Stimulated activated CD4-positive, alpha-beta T cell treated with anti-CD3 and anti-CD28 coated beads, Interleukin-1b, Interleukin-23, amount 100 ng/mL, for 24 hours (primary cell): ENCODE results near the gene MKNK1.

Experiments used
- DNase-seq, 4 experiments: peaks; one replicate each; pipeline ENCODE4 v3.0.0-alpha.2; 2020; ENCODE audit warnings: low read depth in 4 of 4, low spot score in 1 of 4

The MKNK1 gene

DNA sequence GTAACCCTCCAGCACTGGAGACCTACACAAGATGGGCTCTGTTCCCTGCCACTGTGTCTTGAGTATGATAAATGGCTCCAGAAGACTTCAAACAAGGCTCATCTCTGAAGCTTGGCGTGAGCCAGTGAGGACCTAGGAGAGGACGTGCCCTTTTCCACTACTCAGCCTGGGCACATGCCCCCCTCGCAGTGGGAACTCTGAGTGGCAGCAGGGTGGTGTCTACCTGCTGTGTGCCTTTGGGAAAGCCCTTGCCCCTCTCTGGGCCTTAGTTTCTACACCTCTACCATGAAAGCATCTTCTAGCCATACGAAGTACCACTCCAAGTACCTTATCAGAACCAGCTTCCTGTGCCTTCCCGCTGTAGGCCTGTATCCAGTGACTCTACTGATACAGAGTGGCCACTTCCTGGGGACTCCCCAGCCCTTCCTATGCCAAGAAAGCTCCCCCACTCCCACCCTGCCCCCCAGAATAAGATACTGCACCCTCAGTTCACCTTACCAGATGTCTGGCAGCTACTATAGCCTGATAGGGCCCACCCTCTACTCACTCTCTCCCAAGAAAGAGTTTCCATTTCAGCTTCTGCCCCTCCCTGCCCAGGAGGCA, 15.7 kb upstream of the MKNK1 start:
- no peak for DNase-seq

DNA sequence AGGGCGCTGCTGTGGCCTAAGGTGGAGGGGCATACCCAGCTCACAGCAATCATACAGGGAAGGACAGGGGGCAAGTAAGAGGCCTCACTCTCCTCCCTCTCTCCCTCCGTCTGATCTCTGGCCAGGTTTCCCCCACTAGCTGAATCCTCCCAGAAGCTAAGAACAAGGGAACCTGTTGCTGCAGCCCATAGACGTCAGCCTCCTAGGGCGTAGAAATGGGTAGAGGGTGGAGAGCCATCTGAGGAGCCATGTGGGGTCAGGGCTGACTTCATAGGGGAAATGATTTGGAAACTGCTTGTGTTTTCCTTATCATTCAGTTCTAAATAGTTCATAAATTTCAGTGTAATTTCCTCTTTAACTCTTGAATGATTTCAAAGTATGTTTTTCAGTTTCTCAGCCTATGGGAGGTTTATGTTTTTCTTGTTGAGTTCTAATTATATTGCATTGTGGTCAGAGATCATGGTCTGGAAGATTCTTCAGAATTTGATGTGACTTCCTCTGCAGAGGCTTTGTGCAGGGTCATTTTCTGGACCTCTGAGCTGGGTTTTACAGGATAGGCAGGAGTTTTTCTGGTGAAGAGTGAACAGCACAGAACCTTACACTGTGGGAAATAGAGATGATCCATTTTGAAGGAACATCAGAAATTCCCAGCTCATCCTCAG, 14.8 kb upstream of the MKNK1 start:
- DNase-seq = no peak

DNA sequence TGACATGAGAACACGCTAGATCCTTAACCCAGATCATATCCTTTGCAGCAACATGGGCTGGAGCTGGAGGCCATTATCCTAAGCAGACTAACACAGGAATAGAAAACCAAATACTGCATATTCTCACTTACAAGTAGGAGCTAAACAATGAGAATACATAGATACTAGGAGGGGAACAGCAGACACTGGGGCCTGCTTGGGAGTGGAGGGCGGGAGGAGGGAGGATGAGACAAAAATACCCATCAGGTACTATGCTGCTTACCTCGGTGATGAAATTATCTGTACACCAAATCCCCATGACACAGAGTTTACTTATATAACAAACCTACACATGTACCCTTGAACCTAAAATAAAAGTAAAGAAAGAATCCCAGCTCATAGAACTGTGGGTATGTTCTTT, 13.8 kb upstream of the MKNK1 start:
- no peak for DNase-seq

DNA sequence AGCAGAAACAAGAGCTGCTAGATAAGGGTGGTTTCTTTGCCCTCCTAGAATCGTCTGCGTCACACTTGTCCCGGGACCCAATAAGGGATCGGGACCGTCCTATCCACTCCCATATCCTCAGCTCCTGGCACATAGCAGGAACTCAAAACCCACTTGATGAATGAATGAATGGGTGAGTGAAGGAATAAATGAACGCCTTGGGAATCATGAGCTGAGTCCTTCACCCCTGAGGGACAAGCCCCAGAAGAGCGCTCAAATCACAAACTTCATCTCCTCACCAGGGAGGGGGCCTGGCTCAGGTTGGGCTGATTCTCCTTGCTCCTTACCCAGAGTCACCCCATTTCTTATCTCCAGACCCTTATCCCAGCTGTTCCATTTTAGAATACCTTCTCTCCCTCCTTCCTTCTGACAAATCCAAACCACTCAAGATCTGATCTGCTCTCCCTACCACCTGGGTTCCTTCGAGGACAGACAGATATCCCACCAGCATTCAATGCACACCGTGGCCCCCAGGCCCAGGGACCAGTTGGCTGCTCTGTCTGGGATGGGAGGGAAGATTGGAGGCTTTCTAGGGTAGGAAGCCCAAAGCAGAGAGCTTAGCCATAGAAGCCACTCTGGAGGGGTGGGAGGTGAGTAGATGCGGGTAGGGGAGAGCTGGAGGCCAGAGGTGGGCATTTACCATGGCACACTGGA, 13.2 kb upstream of the MKNK1 start:
- no peak for DNase-seq

DNA sequence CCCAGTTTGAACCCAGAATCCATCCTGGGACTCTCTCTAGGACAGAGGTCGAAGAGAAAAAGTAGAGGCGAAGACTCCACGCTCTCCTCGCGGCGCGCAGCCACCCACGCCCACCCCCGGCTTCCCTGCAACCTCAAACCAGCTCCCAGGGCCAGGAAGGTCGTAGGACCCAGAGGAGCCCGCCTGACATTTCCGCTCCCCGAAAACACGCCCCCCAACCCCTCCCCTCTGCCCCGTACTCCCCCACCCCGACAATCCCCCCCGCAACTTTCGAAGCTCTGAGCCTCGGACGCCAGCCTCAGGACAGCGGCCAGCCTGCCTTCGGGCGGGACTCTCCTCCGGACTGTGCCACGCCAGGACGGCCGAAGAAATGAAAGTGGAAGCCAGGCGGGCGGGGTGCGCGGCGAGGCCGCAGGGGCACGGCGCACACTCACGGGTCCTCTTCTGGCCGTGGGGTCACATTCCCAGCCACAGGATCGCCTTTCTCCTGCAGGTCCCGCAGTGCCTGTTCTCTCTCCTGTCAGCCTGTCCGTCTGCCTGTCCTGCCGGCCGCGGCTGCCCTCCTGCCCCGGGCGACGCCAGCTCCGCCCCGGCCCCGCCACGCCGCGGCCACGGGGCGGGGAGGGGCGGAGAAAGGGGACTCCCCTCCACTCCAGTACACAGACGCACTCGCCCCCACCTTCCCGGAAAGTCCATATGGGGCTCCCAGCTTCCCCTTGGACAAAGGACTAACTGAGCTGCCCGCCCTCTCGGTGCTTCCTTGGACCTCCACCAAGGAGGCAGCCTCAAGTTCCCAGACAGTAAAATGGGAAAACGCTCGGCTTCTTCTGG, 12.4 kb upstream of the MKNK1 start, which contains the start of gene MOB3C:
MOB3C (minus strand) TSS at position 535 of the 831 bp plus-strand sequence. CDS start 3,490 bp downstream, outside the sequence.
- peak; percentile 31 to 52 (median 40) for DNase-seq

DNA sequence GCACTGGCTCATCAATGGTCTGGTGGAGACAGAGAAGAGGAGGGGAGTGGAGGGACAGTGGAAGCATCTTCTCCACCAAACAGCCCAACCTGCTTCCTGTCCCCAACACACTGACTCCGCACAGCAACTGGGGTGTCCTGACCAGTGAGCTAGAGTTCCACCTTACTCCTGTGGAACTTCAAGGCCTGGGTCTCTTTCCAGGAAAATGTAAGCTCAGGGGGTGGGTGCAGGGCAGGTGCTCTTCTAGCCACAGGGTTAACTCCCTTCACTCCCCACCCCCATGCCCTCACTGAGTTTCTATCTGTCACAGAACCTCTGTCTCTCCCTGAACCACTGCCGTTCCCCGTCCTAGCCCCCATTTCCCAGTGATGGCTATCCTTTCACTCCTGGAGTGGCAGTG, 11.7 kb upstream of the MKNK1 start:
- no peak for DNase-seq

DNA sequence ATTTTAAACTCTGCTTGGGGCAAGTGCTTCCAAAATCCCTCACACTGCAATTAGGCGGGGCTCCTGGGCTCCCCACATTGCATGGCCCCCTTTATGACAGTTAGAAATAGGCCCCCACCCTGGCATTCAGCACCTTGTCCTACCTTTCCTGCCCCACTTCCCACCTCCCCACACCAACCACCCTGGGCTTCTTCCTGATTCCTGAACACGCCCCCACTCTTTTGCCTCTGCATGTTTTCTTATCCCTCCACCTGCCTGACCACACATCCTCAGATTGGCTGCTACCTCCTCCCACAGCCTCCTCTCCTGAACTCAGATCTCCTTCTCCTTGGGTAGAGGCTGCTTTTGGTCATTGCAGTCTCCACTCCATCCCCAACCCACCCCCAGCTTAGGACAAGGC, 11.0 kb upstream of the MKNK1 start:
- DNase-seq = no peak

DNA sequence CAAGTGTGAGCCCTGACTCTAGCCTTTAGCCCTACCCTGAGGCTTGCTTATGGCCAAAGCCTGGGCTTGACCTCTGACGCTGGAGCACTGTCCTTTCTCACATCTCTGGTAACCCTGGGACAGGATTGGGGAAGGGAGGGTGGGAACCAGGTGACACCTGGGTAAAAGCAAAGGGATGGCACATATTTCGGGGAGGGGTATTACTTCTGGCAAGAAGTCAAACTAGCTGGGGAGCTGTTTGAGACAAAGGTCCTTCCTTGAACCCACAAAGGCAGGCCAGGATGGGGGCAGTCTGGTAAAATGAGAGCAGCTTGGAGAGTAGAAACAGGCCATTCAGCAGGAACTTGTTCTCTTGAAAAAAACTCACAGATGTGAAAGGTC, 10.5 kb upstream of the MKNK1 start:
- no peak for DNase-seq

DNA sequence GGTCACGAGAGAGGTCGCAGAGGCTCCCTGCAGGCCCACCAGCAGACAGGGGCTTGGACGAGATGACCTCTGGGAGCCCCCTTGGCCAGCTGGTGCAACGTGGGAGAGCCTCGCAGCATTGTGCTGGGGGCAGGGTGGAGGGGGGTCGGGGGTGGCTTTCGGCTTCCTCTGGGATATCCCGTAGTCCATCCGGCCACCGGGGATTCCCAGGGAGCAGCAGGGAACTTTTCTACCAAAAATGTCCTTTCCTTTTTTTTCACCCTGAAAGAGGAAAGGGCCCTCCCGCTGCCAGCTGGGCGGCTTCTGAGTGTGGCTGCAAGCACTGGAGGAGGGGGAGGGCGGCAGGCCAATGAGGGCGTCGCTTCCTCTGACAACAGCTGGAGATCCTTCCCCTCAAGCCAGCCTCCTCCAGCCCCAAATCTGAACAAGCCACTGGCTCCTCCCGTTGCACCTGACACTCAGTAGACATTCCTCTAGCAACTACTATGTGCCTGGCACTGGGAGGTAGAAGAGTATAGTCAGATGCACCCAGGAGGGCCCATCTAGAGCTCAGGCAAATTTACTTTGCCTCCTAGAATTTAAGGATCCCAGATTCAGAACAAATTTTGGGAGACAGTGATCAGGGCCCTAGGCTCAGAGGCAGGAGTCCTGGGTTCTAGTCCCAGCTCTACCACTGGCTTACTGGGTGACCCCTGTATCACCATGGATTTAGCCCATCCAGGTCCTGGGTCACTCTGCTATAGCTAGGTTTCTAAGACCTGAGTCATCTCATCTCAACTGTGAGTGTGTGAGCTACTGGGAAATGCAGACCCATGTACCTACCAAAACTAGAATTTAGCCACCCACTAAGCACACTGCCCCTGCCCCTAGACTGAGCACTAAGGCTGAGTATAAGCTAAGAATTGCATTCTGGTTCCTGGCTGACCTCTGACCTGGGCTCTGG, 9.9 kb upstream of the MKNK1 start:
- DNase-seq = no peak

DNA sequence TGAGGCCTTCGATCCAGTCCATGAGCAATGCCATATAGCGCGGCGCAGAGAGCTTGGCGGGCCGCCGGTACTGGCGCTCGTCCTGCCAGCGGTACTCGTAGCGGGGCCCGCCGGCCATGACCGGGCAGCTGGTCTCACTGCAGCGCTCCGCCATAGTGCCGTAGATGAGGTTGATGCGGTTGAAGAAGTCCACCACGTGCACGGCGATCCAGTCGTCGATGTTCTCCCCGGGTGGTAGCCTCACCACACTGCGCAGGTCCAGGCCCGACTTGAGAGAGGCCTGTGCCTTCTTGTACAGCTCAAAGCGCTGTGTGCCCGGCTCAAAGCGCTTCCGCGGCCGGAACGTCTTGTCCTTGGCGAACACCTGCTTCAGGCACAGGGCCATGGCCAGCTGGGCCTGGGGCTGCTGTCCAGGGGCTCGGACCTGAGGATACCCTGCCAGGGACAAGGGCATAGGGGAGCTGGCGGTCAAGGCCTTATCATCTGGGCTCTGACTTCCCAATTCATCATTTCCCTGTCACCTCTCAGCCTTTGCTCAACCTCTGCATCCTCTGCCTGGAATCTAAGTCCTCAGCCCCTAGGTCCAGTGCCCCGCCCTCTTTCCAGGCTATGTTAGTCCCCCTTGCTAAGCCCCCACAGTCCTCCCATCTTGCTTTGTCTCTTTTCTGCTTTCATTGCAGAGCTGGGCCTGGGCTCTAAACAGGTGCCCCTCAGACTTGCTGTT, 9.0 kb upstream of the MKNK1 start:
- no peak for DNase-seq

DNA sequence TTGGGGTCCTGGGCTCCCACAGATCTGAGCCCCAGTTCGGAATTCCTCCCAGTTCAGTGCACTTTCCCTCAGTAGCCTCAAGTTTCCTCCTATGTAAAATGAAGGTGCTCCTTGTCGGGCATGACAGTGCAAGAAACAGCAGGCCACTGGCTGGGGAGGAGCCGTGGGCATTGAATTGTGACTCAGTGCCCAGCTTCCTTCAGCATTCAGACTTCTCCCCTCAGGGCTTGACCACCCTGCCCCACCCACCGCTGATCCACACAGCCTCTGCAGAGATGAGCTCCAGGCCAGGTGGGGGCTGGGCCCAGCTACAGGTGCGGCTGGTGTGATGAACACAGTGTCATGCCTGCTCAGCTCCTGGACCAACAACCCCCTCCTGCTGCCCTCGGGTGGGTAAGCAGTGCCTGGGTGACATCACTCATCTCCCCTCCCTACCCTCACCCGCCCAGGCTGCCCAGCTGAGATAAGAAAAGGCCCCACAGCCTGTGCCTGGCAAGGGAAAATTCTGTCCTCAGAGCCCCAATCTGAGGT, 7.7 kb upstream of the MKNK1 start:
- DNase-seq = no peak

DNA sequence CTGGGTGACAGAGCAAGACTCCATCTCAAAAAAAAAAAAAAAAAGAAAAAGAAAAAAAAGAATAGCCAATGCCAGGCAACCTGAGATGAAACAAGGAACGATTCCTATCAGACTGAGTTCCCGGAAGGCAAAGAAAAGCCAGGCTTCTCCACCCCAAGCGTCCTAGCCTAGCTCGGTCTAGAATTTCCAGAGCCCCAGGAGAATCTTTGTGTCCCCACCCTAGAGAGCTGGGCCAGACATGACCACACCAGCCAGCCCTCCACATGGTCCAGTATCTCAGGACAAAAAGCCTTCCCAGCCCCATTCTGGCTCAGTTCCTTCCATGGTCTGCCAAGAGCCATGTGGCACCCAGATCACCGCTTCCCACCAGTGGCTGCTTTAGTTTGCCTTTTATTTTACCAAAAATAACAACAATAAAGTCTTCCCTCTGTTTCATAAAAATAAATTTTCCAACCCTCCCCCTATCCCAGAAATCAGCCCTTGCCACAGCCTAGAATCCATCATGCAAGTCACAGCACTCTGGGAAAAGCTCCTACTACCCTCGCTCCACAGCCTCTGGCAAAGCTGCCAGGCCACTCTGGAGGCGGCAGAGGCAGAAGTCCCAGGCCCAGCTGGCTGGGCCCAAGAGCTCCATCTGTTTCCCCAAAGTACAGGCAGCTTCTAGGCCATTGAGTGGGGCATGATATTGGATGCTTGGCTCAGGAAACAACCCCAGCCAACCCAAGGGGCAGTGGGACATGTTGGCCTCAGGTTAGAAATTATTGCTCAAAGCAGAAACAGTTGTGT, 3.5 kb upstream of the MKNK1 start:
- DNase-seq = no peak

DNA sequence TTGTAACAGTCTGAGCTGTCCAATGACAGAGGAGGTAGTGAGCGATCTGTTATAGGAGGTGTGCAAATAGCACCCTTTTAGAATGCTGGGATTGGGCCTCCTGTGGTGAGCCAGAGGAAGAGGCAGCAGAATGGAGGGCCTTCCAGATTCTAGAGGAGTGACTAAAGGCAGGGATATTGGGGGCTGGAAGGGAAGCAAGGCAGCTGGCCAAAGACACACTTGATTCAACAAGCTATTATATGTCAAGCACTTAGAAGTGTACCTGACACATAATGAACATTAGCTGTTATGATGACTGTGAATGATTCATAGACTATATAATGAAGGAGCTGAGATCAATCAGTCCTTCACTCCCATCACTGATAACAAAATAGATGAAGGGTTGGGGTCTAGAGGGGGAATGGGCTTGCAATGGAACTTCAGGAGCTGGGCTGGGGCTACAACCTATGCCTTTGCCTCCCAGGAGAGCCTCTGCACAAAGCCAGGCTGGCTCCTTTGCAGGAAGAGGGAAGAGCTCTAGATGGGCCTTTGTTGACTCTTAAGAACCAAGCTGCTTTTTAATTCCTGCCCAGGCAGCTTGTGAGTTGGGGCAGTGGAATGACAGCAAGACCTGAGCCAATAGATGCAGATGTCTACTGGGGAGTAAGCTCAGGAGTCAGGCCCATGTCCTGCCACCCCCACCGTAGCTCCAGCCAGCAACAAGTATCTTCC, 2.3 kb upstream of the MKNK1 start:
- DNase-seq = no peak

DNA sequence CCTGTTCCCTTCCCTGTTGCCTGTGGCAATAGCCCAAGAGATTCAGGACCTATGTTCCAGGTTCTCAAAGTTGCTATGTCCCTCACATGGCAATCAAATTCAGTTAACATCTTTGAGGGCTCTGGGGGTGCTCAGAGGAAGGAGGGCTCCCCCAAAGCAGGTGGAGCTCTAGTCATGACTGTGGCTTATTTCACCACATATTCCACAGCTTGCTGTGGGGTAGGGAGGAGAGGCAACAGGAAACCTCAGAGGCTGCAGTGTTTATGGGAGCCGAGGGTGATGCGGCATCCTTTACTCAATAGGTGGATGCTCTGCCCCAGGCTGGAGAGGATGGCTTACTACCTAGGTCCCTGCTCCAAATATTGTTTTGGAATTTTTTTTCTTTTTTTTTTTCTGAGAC, 1.2 kb upstream of the MKNK1 start:
- DNase-seq = no peak

DNA sequence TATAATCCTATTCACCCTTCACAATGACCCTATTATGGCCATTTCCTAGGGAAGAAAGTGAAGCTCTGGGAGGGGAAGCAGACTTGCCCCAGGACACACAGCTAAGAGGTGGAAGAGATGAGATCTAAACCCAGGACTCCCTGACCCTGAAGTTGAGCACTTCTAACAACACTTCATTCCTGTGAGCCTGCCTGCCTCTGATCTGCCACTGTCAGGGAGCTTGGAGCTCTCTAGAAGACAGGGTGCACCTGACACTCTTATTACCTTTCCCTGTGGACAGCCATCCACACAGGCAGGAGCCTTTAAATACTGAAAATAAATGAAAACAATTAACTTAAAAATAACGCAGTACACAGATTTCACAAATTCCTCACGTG, 599 bp downstream of the MKNK1 start:
- DNase-seq = no peak

DNA sequence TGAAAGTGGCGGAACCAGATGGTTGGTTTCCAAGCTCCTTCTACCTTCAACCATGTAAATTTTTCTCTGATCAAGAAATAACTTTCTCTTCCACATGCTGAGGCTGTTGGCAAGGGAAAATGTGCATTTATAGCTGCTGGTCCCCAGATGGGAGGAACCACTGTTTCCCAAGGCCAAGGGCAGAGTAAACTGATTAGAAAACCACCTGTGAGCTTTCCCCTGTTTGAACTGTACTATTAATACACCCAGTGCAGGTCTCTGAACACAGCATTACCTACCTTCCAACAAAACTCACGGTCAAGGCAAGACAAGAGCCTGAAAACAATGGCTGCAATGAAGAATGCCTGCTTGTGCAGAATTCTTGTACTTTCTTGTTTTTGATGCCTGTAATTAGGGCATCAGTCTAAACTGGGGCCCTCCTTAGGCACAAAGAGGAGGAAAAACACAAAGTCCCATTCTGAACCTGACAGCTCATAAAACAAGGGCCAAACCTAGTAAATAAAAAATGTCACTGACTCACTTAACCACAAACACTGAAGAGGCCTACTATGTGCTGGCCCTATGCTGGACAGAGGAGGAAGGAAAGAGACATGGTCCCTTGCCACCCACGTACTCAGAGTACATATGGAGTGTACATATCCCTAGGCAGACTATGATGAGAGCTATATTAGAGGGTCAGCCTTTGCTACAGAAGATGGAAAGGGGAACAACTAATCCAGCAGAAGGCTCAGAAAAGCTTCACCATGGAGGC, 2.6 kb downstream of the MKNK1 start:
- DNase-seq = no peak
